ENCODE data around the gene ACTL7B.

- TF ChIP-seq CTCF (IDR thresholded peaks at IDR 0.05; ENCODE audit: insufficient read depth, low read depth, low read length) (no peak), EZH2 (IDR thresholded peaks at IDR 0.05; ENCODE audit: insufficient read depth, low read length) (no peak)
Measured at GRCh38 chr9:108835831-108836230, 20.0 kb downstream of the ACTL7B start.
